IMR-90 (cell line): ENCODE results near the gene NDUFC2. TPM values are rescaled to one million over a fixed set of nuclear protein-coding genes. Genes with fewer than 3 reads are reported as not detected.

ENCODE experiments used
- ATAC-seq: fragments of 200-7000 bp; cut with Tn5 transposase; 2 replicates; pipeline ENCODE4 v1.9.1; 2020; ENCODE audit warnings: low read depth, mild to moderate bottlenecking, moderate library complexity
- BruUV-seq: library from RNA; stranded (reverse); fragments of 400-500 nt; replicated peaks from 2 replicates; lab custom pipeline; 2021; lab: Mats Ljungman, UMichigan
- CTCF ChIA-PET: fragments of 300-600 bp; formaldehyde crosslinking; extraction: SDS; loops from one replicate; lab custom pipeline; 2021; ENCODE audit warnings: antibody characterized with exemption; lab: Yijun Ruan, JAX
- POLR2A ChIA-PET: fragments of 300-600 bp; sonication (Branson Sonifier 250); formaldehyde crosslinking; loops from one replicate; lab custom pipeline; 2022; ENCODE audit warnings: antibody characterized with exemption; ENCODE audit not compliant: unreplicated experiment; lab: Charles Lee
- DNase-seq: peaks from one replicate; pipeline ENCODE4 v3.0.0; 2013
- H2AFZ ChIP-seq: replicated peaks from 2 replicates; pipeline ENCODE3; 2013; ENCODE audit warnings: low read length, mild to moderate bottlenecking; ENCODE audit not compliant: poor library complexity
- H2AK5ac ChIP-seq: 2 replicates; pipeline ENCODE4 v1.6.1; 2013; ENCODE audit warnings: low read depth, low read length, inconsistent platforms
- H2AK9ac ChIP-seq: replicated peaks from 2 replicates; pipeline ENCODE3; 2013; ENCODE audit warnings: mild to moderate bottlenecking, low read depth, low read length, moderate library complexity; ENCODE audit not compliant: poor library complexity
- H2BK120ac ChIP-seq: 2 replicates; pipeline ENCODE4 v1.6.1; 2013; ENCODE audit warnings: low read depth, low read length, inconsistent platforms
- H2BK15ac ChIP-seq: 3 replicates; pipeline ENCODE4 v1.6.1; 2013; ENCODE audit warnings: low read depth, low read length, inconsistent platforms
- H2BK20ac ChIP-seq: 2 replicates; pipeline ENCODE4 v1.6.1; 2013; ENCODE audit warnings: low read depth, mild to moderate bottlenecking, inconsistent platforms, low read length, moderate library complexity
- H2BK5ac ChIP-seq: 2 replicates; pipeline ENCODE4 v1.6.1; 2013; ENCODE audit warnings: mild to moderate bottlenecking, low read depth, low read length, inconsistent platforms; ENCODE audit not compliant: poor library complexity, severe bottlenecking
- H3K14ac ChIP-seq: replicated peaks from 2 replicates; pipeline ENCODE4 v1.6.1; 2013; ENCODE audit warnings: low read depth, low read length, inconsistent platforms
- H3K18ac ChIP-seq: 2 replicates; pipeline ENCODE4 v1.6.1; 2013; ENCODE audit warnings: low read depth, low read length, control low read depth
- H3K23ac ChIP-seq: 2 replicates; pipeline ENCODE4 v1.6.1; 2013; ENCODE audit warnings: low read depth, low read length, inconsistent platforms
- H3K27ac ChIP-seq: 2 replicates; pipeline ENCODE4 v1.5.1; 2013; ENCODE audit warnings: mild to moderate bottlenecking, control low read depth, low read length; ENCODE audit not compliant: insufficient read depth
- H3K27me3 ChIP-seq: 2 replicates; pipeline ENCODE4 v1.6.1; 2013; ENCODE audit warnings: low read length; ENCODE audit not compliant: control insufficient read depth, insufficient read depth
- H3K36me3 ChIP-seq: 2 replicates; pipeline ENCODE4 v1.6.1; 2013; ENCODE audit warnings: low read length, mixed read lengths; ENCODE audit not compliant: control insufficient read depth, insufficient read depth
- H3K4ac ChIP-seq: 2 replicates; pipeline ENCODE4 v1.6.1; 2013; ENCODE audit warnings: low read depth, low read length, inconsistent platforms
- H3K4me1 ChIP-seq: 2 replicates; pipeline ENCODE4 v1.6.1; 2013; ENCODE audit warnings: low read length, mixed read lengths; ENCODE audit not compliant: control insufficient read depth, insufficient read depth
- H3K4me2 ChIP-seq: 2 replicates; pipeline ENCODE4 v1.6.1; 2013; ENCODE audit warnings: low read depth, mild to moderate bottlenecking, control low read depth, low read length, moderate library complexity
- H3K4me3 ChIP-seq: 2 replicates; pipeline ENCODE4 v1.5.1; 2013; ENCODE audit warnings: low read depth, mild to moderate bottlenecking, control low read depth, low read length, moderate library complexity; ENCODE audit not compliant: insufficient read depth
- H3K56ac ChIP-seq: 2 replicates; pipeline ENCODE4 v1.6.1; 2013; ENCODE audit warnings: low read length, inconsistent platforms; ENCODE audit not compliant: insufficient read depth; ENCODE audit errors: extremely low read depth
- H3K79me1 ChIP-seq, 2 experiments: 2 replicates each; pipeline ENCODE4 v1.6.1; 2013; ENCODE audit warnings: low read length in 2 of 2, inconsistent platforms in 1 of 2, low read depth in 1 of 2
- H3K9ac ChIP-seq: 2 replicates; pipeline ENCODE4 v1.6.1; 2013; ENCODE audit warnings: low read depth, low read length, control low read depth
- H3K9me1 ChIP-seq: 2 replicates; pipeline ENCODE4 v1.6.1; 2013; ENCODE audit warnings: low read length, inconsistent platforms; ENCODE audit not compliant: insufficient read depth
- H3K9me3 ChIP-seq: 2 replicates; pipeline ENCODE4 v1.6.1; 2013; ENCODE audit warnings: low read length; ENCODE audit not compliant: control insufficient read depth, insufficient read depth
- H4K20me1 ChIP-seq: 2 replicates; pipeline ENCODE4 v1.6.1; 2013; ENCODE audit warnings: low read length, inconsistent platforms; ENCODE audit not compliant: insufficient read depth
- H4K5ac ChIP-seq: 2 replicates; pipeline ENCODE4 v1.6.1; 2013; ENCODE audit warnings: mild to moderate bottlenecking, low read depth, low read length, control low read depth
- H4K8ac ChIP-seq, 2 experiments: 2 replicates each; pipeline ENCODE4 v1.6.1; 2013; ENCODE audit warnings: low read depth in 2 of 2, low read length in 2 of 2, control low read depth in 1 of 2, inconsistent platforms in 1 of 2
- H4K91ac ChIP-seq: 2 replicates; pipeline ENCODE4 v1.6.1; 2013; ENCODE audit warnings: low read depth, low read length, inconsistent platforms; ENCODE audit not compliant: insufficient read depth
- CHD1 ChIP-seq: IDR thresholded peaks from 2 replicates; pipeline ENCODE4 v1.6.1; 2012; ENCODE audit warnings: low read depth, low read length, improper control_type of control experiment
- MAFK ChIP-seq: IDR thresholded peaks from 2 replicates; pipeline ENCODE4 v1.6.1; 2012; ENCODE audit warnings: low read depth, low read length, improper control_type of control experiment
- MXI1 ChIP-seq: IDR thresholded peaks from 2 replicates; pipeline ENCODE4 v1.6.1; 2012; ENCODE audit warnings: low read depth, mild to moderate bottlenecking, low read length, moderate library complexity, borderline replicate concordance
- POLR2A ChIP-seq: IDR thresholded peaks from 2 replicates; pipeline ENCODE4 v1.6.1; 2012; ENCODE audit warnings: mild to moderate bottlenecking, low read depth, low read length
- RAD21 ChIP-seq: IDR thresholded peaks from 2 replicates; pipeline ENCODE4 v1.6.1; 2012; ENCODE audit warnings: low read length, improper control_type of control experiment
- RFX5 ChIP-seq: IDR thresholded peaks from 2 replicates; pipeline ENCODE4 v1.8.0; 2012; ENCODE audit warnings: low read depth, mild to moderate bottlenecking, low read length, moderate library complexity
- WGBS, 2 experiments: methylation state at CpG; one replicate each; pipeline versions ENCODE4 v1.1.5 to v1.1.7; 2013; ENCODE audit warnings: missing lambda C conversion rate in 2 of 2; ENCODE audit not compliant: insufficient read length in 1 of 2; ENCODE audit errors: extremely low coverage in 2 of 2; 5-methylcytosine and 5-hydroxymethylcytosine counted together
- dilution Hi-C: fragments of 300-500 bp; cut with HindIII; formaldehyde crosslinking; loops from one replicate; pipeline ENCODE4 v1.14.3; 2018; ENCODE audit warnings: low sequenced_read_pairs; ENCODE audit not compliant: unreplicated experiment
- in situ Hi-C: fragments of 300-500 bp; cut with MboI; formaldehyde crosslinking; loops from 3 replicates; pipeline ENCODE4 v1.14.3; 2019; ENCODE audit warnings: low sequenced_read_pairs, inconsistent platforms, mixed read lengths
- intact Hi-C: fragments of 100-400 bp; cut with micrococcal nuclease; formaldehyde crosslinking; loops from 2 replicates; pipeline ENCODE4 v1.10.0; 2022
- polyA plus RNA-seq, 3 experiments: library from polyadenylated mRNA; depleted of rRNA; stranded (reverse); fragments of >200 nt; gene quantifications; 2 replicates each; pipeline ENCODE4 v1.2.3, GENCODE V29; 2012; ENCODE audit warnings: low replicate concordance in 1 of 3
- total RNA-seq: library from RNA; depleted of rRNA; stranded (reverse); fragments of >200 nt; gene quantifications from 2 replicates; pipeline ENCODE4 v1.2.3, GENCODE V29; 2012

NDUFC2 gene
- total and polyA plus RNA-seq, 2 of the 4 experiments (the other 2 are of a cell fraction): 146 to 340 TPM

DNA sequence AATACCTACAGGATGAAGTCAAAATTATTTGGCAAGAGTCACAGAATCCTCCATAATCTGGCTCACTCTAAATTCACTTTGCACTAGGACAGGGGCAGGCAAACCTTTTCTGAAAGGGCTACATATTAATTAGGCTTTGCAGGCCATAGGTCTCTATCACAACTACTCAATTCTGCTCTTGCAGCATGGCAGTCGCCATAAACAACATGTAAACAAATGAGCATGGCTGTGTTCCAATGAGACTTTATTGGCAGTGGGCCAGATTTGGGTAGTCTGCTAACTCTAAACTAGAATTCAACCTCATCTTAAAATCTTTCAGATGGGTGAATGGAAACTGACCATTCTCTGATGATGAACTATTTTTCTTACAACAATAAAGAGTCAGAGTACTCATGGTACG lies 10.2 kb downstream of the NDUFC2 start:
- no peak overlapping the region for H3K9ac ChIP-seq
- H3K56ac ChIP-seq: no peak overlapping the region
- DNase-seq (no peak), ATAC-seq (no peak)
- H4K8ac ChIP-seq: no peak overlapping the region
- H3K23ac ChIP-seq: no peak overlapping the region
- no peaks in the 10 kb centered on the region; the same call in 1 of the 2 replicates for H3K4me1 ChIP-seq
- H3K4me2 ChIP-seq: no peak overlapping the region
- no peak overlapping the region for H3K27ac ChIP-seq
- no peak overlapping the region for H3K14ac ChIP-seq
- no peak overlapping the region for H2BK5ac ChIP-seq
- no peaks in the 10 kb centered on the region for H3K9me3 ChIP-seq
- H4K20me1 ChIP-seq: peaks cover 11% of the 10 kb centered on the region
- BruUV-seq: no TSS peak
- no peak overlapping the region for H2BK120ac ChIP-seq
- WGBS, 2 experiments: no CpG with 5 or more reads among the region's 2 CpGs
- no peak overlapping the region for H2AK9ac ChIP-seq
- peaks cover 24% of the 10 kb centered on the region for H3K36me3 ChIP-seq
- TF ChIP-seq RAD21: no peak
- no peak for TF ChIP-seq RFX5
- no peak for TF ChIP-seq MAFK
- TF ChIP-seq CHD1: no peak
- TF ChIP-seq MXI1: no peak
- TF ChIP-seq POLR2A: no peak
- no peak overlapping the region for H2BK20ac ChIP-seq
- no peak overlapping the region for H4K5ac ChIP-seq
- no peaks in the 10 kb centered on the region for H3K27me3 ChIP-seq
- no peak overlapping the region for H2AK5ac ChIP-seq
- no peak overlapping the region for H4K91ac ChIP-seq
- ChIA-PET POLR2A (no interaction called here), CTCF (no interaction called here)
- dilution Hi-C loops: no loop called here
- H3K4ac ChIP-seq: no peak overlapping the region
- H3K4me3 ChIP-seq: no peak overlapping the region
- peaks cover 7% of the 10 kb centered on the region for H3K9me1 ChIP-seq
- in situ Hi-C loops: no loop called here
- H3K18ac ChIP-seq: no peak overlapping the region
- intact Hi-C loops: no loop called here
- H2BK15ac ChIP-seq: no peak overlapping the region
- H3K79me1 ChIP-seq: peaks cover 27 to 51% of the 10 kb centered on the region in 2 experiments
- H2AFZ ChIP-seq: no peak overlapping the region
